Nephron progenitor cell (in vitro differentiated cells): Measurements from ENCODE around the gene AZGP1.
A peak's percentile ranks its signal among the peaks of the same experiment; 100 is the strongest.

ENCODE experiments used
- DNase-seq: peaks from one replicate; pipeline ENCODE4 v3.0.0; 2021
- H3K27ac Mint-ChIP-seq: 2 replicates; pipeline ENCODE4 v1.8.0; 2021; ENCODE audit warnings: mild to moderate bottlenecking, moderate library complexity, mixed read lengths
- H3K27me3 Mint-ChIP-seq: 2 replicates; pipeline ENCODE4 v1.8.0; 2021; ENCODE audit warnings: mild to moderate bottlenecking, low read depth, mixed read lengths; ENCODE audit not compliant: poor library complexity
- H3K36me3 Mint-ChIP-seq: 2 replicates; pipeline ENCODE4 v1.8.0; 2021; ENCODE audit warnings: low read depth, mixed read lengths
- H3K4me1 Mint-ChIP-seq: 2 replicates; pipeline ENCODE4 v1.8.0; 2021; ENCODE audit warnings: mixed read lengths
- H3K4me3 Mint-ChIP-seq: 2 replicates; pipeline ENCODE4 v1.8.0; 2021; ENCODE audit warnings: mild to moderate bottlenecking, moderate library complexity, mixed read lengths
- H3K9me3 Mint-ChIP-seq: 2 replicates; pipeline ENCODE4 v1.8.0; 2021; ENCODE audit warnings: mild to moderate bottlenecking, moderate library complexity, mixed read lengths
- CTCF ChIP-seq: fragments of 200-600 bp; sonication (generic); IDR thresholded peaks from 2 replicates; pipeline ENCODE4 v1.5.0; 2021; ENCODE audit warnings: antibody characterized with exemption

Gene AZGP1

GRCh38 chr7:99928994-99929729 lies 46.7 kb downstream of the AZGP1 start, which contains the start of gene GJC3:
Gene GJC3, minus strand, starts transcription at chr7:99929620. Its CDS starts 0 bp downstream, at chr7:99929620.
- TF ChIP-seq CTCF = peak; percentile 13
- Mint-ChIP-seq H3K9me3 (no peaks in the 10 kb centered on the region), H3K36me3 (no peaks in the 10 kb centered on the region)

GRCh38 chr7:99928188-99928587 lies 47.6 kb downstream of the AZGP1 start:
- no peak for DNase-seq
- Mint-ChIP-seq H3K9me3 (no peaks in the 10 kb centered on the region), H3K4me1 (peaks cover 33% of the 10 kb centered on the region), H3K27me3 (peaks cover 71% of the 10 kb centered on the region), H3K4me3 (peak overlapping the region; percentile 59), H3K27ac (no peak overlapping the region), H3K36me3 (no peaks in the 10 kb centered on the region)
- TF ChIP-seq CTCF = no peak

More at GRCh38 chr7:99928994-99929729, 46.7 kb downstream of the AZGP1 start, which contains the start of gene GJC3:
- Mint-ChIP-seq H3K27me3 (peaks cover 68% of the 10 kb centered on the region), H3K4me3 (peak within 1 kb of the TSS; percentile 73), H3K27ac (peak within 1 kb of the TSS; percentile 37), H3K4me1 (peaks cover 33% of the 10 kb centered on the region)
- peak; percentile 53 for DNase-seq

GRCh38 chr7:99927536-99927935 lies 48.3 kb downstream of the AZGP1 start:
- DNase-seq = no peak
- Mint-ChIP-seq H3K4me3 (no peak overlapping the region), H3K27ac (no peak overlapping the region), H3K9me3 (peaks cover 4% of the 10 kb centered on the region), H3K27me3 (peaks cover 68% of the 10 kb centered on the region), H3K4me1 (peaks cover 33% of the 10 kb centered on the region), H3K36me3 (no peaks in the 10 kb centered on the region)
- TF ChIP-seq CTCF = no peak

- peaks cover 56% of the 10 kb centered on the region for H3K27me3 Mint-ChIP-seq
- no peaks in the 10 kb centered on the region for H3K36me3 Mint-ChIP-seq
- no peak overlapping the region for H3K27ac Mint-ChIP-seq
- peaks cover 33% of the 10 kb centered on the region for H3K4me1 Mint-ChIP-seq
- H3K4me3 Mint-ChIP-seq = no peak overlapping the region
- DNase-seq = no peak
- H3K9me3 Mint-ChIP-seq = peaks cover 13% of the 10 kb centered on the region
- TF ChIP-seq CTCF = no peak
These were observed 49.5 kb downstream of the AZGP1 start for GRCh38 chr7:99926321-99926720.

GRCh38 chr7:99923200-99923599 lies 52.6 kb downstream of the AZGP1 start:
- H3K27me3 Mint-ChIP-seq = peaks cover 42% of the 10 kb centered on the region
- no peak for DNase-seq
- no peak overlapping the region for H3K27ac Mint-ChIP-seq

More at GRCh38 chr7:99923200-99923599, 52.6 kb downstream of the AZGP1 start:
- peaks cover 31% of the 10 kb centered on the region for H3K9me3 Mint-ChIP-seq
- peaks cover 9% of the 10 kb centered on the region for H3K4me1 Mint-ChIP-seq
- H3K36me3 Mint-ChIP-seq = peaks cover 4% of the 10 kb centered on the region
- TF ChIP-seq CTCF = no peak
- no peak overlapping the region for H3K4me3 Mint-ChIP-seq
